Neural cell (in vitro differentiated cells): ENCODE results near the gene RAB3D.

Experiments
- EZH2 ChIP-seq: fragments of 200-600, 300-800 bp; shearing (Covaris generic), sonication (generic); IDR thresholded peaks from 2 replicates; pipeline ENCODE4 v1.6.1; 2014; ENCODE audit warnings: antibody characterized with exemption, low read length, borderline replicate concordance, mild to moderate bottlenecking; ENCODE audit not compliant: insufficient read depth, poor library complexity, severe bottlenecking
- RAD21 ChIP-seq: fragments of 450-650 bp; conservative IDR thresholded peaks from 2 replicates; pipeline ENCODE4 v1.6.1; 2014; ENCODE audit warnings: antibody characterized with exemption, mild to moderate bottlenecking, moderate library complexity
- SMC3 ChIP-seq: fragments of 450-650 bp; conservative IDR thresholded peaks from 2 replicates; pipeline ENCODE4 v1.6.1; 2014; ENCODE audit warnings: antibody characterized with exemption, mild to moderate bottlenecking, moderate library complexity; ENCODE audit not compliant: poor library complexity
- TAF1 ChIP-seq: IDR thresholded peaks from 2 replicates; pipeline ENCODE4 v1.6.1; 2012; ENCODE audit warnings: low read depth
- TF ChIP-seq, protein P1 (sequence below): fragments of 450-650 bp; IDR thresholded peaks from 2 replicates; pipeline ENCODE4 v1.5.1; 2014; ENCODE audit warnings: antibody characterized with exemption, mild to moderate bottlenecking, moderate library complexity; ENCODE audit not compliant: poor library complexity, severe bottlenecking
- TF ChIP-seq, protein P2 (sequence below): IDR thresholded peaks from 2 replicates; pipeline ENCODE4 v1.6.1; 2012; ENCODE audit warnings: borderline replicate concordance

DNA sequence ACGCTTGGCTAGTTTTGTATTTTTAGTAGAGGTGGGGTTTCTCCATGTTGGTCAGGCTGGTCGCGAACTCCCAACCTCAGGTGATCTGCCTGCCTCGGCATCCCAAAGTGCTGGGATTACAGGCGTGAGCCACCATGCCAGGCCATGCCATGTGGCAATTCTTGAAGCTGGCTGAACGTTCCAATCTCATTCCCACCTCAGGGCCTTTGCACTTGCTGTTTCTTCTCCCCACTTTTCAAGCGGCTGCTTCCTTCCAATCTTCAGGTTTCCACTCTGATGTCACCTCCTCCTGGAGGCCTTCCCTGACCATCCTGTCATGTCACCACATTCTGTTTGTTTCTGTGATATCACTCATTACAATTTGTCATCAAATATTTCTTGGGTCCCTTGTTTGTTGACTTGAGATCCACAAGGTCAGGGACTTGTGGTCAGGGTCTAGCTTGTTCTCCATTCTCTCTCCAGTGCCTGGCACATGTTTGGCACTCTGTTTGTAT, 40.4 kb upstream of the RAB3D start:
- no peak for TF ChIP-seq RAD21
- TF ChIP-seq, protein P1, sequence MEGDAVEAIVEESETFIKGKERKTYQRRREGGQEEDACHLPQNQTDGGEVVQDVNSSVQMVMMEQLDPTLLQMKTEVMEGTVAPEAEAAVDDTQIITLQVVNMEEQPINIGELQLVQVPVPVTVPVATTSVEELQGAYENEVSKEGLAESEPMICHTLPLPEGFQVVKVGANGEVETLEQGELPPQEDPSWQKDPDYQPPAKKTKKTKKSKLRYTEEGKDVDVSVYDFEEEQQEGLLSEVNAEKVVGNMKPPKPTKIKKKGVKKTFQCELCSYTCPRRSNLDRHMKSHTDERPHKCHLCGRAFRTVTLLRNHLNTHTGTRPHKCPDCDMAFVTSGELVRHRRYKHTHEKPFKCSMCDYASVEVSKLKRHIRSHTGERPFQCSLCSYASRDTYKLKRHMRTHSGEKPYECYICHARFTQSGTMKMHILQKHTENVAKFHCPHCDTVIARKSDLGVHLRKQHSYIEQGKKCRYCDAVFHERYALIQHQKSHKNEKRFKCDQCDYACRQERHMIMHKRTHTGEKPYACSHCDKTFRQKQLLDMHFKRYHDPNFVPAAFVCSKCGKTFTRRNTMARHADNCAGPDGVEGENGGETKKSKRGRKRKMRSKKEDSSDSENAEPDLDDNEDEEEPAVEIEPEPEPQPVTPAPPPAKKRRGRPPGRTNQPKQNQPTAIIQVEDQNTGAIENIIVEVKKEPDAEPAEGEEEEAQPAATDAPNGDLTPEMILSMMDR: no peak
- TF ChIP-seq, protein P2, sequence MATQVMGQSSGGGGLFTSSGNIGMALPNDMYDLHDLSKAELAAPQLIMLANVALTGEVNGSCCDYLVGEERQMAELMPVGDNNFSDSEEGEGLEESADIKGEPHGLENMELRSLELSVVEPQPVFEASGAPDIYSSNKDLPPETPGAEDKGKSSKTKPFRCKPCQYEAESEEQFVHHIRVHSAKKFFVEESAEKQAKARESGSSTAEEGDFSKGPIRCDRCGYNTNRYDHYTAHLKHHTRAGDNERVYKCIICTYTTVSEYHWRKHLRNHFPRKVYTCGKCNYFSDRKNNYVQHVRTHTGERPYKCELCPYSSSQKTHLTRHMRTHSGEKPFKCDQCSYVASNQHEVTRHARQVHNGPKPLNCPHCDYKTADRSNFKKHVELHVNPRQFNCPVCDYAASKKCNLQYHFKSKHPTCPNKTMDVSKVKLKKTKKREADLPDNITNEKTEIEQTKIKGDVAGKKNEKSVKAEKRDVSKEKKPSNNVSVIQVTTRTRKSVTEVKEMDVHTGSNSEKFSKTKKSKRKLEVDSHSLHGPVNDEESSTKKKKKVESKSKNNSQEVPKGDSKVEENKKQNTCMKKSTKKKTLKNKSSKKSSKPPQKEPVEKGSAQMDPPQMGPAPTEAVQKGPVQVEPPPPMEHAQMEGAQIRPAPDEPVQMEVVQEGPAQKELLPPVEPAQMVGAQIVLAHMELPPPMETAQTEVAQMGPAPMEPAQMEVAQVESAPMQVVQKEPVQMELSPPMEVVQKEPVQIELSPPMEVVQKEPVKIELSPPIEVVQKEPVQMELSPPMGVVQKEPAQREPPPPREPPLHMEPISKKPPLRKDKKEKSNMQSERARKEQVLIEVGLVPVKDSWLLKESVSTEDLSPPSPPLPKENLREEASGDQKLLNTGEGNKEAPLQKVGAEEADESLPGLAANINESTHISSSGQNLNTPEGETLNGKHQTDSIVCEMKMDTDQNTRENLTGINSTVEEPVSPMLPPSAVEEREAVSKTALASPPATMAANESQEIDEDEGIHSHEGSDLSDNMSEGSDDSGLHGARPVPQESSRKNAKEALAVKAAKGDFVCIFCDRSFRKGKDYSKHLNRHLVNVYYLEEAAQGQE: no peak
- no peak for TF ChIP-seq EZH2
- no peak for TF ChIP-seq TAF1
- no peak for TF ChIP-seq SMC3
